Stimulated activated CD8-positive, alpha-beta memory T cell treated with anti-CD3 and anti-CD28 coated beads, Interleukin-4, amount 100 ng/mL, for 48 hours (primary cell): Measurements from ENCODE around the gene SLC6A1.
"Not testable (repeated sequence)": the region's sequence is repeated elsewhere in the genome, so short reads cannot be mapped to it uniquely, and the experiment has no call there.

Experiments
- DNase-seq: peaks from one replicate; pipeline ENCODE4 v3.0.0-alpha.2; 2020

The SLC6A1 gene

DNA sequence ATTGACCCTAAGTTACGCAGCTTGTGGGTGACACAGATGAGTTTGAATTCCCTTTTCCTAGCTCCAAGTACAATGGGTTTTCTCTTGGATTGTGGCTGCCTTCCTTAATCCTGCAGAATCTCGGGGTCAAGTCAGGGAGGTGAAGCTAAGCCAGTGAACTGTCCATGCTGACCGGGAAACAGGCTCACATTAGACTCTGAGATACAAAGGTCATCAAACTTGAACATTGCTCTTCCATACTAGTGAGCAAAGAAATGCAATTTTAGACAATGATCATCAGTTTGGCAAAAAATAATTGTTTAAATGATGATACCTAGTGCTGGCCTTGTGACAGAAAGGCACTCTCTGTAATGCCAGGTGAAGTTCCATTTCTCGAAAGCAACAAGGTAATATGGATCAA, 31.6 kb downstream of the SLC6A1 start:
- no peak for DNase-seq

DNA sequence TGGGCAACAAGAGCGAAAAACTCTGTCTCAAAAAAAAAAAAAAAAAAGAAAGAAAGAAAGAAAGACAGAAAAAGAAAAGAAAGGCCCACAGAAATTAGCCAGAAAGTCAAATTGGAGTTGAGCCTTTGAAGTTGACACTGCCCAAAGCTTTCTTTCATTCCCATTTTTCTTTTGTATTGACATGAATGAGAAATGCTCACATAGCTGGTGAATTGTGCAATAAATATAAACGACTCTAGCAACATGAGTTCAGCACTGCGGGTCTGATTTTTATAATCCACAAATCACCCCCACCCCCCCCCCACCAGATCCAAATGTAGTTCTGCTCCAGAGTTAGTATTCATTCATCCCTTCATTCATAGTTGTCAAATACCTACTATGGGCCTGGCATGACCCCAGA, 37.4 kb downstream of the SLC6A1 start:
- no peak for DNase-seq

DNA sequence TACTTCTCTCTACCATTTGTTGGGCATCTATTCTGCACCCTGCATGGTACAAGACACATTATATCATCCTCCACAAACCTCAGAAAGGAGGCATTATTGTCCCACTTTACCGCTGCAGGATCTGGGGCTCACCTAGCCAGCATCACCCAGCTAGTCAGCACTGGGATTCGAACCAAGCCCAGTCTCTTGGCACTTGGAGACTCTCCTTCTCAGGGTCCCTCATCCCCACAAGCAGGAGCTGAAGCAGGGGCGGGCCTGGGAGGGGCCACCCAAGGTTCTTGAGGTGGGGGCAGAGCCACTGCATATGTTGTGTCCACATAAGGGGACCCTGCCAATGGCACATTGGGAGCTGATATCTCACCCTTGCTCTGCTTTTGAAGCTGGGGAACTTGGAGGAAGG, 41.3 kb downstream of the SLC6A1 start:
- no peak for DNase-seq

DNA sequence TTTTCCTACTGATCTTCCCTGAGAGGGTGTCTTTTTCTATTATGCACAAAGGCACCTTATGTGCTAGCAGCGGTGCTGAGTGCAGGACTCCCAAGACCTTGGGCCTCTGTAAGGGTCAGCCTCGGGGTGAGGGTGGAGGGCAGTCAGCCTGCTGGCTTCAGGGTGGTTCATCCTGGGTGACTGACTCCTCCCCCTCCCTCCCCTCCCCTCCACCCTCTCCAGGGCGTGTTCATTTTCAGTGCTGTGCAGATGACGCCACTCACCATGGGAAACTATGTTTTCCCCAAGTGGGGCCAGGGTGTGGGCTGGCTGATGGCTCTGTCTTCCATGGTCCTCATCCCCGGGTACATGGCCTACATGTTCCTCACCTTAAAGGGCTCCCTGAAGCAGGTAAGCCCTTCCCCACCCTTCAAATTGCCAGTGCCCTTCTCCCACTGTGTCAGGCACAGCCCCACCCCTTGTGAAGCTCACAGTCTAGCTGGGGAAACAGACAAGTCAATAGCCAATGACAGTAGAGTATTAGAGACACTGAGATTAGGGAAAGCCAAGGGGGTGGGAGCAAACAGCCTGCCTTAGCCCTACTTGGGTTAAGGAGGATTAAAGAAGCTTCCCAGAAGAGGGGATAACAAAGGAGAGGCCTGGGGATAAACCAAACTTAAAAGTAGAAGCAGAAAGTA, 41.9 kb downstream of the SLC6A1 start:
- no peak for DNase-seq

DNA sequence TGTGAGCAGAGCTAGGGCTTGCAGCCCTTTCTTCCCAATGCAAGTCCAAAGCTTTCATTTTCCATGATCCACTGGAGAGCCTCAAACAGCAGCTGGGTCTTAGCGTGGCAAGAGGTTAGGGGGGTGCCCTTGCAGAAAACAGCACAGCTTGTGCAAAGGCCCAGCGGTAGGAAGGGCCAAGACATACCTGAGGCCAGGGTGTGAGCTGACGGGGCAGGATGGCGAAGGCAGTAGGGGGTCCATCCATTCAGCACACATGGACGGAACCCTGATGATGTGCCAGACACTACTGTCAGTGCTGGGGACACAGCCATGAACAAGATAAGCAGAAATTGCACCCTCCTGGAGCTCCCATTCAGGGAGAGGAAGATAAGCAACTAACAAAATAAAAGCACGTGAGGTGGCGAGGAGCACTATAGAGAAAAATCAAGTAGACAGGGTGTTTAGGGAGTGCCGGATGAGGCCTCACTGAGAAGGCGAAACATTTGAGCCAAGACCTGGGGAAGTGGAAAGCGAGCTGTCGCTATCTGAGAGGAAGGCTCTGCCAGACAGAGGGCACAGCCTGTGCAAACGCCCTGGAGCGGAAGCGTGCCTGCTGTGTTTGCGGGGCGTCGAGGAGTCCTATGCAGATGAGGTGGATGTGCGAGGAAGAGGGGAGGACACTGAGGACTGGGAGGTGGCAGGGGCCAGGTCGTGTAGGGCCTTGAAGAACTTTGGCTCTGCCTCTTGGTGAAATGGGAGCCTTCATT, 43.4 kb downstream of the SLC6A1 start:
- DNase-seq: no peak

DNA sequence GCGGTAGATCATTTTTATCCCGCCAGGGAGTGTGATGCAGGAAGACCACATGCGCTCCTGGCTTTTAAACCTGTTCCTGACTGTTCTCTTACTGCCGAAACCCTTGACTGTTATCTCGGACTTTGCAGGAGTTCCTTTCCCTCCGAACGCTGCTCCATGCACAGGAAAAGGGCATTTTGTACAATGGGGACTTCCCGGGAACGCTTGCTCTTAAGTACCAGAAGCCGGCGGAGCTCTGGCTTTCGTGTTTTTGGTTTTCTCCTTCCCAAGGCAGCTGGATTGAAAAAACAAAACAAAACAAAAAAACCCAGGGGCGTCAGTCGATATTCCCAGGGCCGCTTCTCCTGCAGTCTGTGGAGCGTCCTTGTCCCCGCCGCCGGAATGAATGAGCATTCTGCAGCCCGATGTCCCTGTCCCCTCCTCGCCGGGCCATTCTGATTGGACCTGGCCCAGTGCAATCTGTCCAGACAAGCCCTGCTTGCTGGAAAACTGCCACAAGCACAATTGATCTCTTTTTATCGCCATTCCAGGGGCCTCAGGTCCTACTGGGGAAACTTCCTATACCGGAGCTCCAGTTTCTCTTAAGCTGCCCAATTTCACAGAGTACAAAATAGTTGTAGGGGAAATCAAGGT, 44.8 kb downstream of the SLC6A1 start:
- DNase-seq: no peak

DNA sequence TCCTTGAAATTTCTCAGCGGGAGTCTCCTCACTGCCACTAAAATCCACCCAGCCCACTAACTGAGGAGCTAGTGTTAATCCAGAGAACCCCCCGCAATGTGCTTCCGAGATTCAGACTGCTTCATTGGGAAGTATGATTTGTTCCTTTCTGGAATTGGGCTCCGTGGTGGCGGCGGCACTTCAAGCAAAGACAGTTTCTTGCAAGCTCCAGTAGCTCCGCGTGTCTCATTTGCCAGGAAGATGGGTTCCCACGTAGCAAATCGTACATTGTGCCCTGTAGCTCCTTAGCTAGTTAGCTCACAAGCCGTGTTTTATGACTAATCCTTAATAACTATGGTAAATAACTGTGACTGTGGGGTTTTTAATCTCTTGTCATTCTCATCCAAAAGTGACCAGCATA, 45.4 kb downstream of the SLC6A1 start:
- no peak for DNase-seq

DNA sequence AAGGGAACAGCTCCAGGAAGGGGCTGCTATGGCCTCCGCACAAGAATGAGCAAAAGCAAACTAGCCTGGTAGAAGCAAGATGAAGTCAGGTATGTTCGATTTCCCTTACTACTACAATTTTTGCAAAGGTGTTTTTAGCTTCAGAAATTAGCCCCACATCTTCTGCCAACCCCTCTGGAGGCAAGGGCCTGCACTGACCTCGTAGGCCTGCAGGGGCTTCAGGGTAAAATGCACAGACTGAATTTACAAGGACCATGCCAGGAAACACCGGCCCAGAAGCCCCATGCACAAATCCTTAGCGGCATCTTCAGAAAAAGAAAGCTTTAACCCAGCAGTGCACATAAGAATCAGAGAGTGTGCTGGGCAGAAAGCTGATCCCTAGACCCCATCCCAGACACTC, 53.0 kb downstream of the SLC6A1 start:
- DNase-seq: no peak

DNA sequence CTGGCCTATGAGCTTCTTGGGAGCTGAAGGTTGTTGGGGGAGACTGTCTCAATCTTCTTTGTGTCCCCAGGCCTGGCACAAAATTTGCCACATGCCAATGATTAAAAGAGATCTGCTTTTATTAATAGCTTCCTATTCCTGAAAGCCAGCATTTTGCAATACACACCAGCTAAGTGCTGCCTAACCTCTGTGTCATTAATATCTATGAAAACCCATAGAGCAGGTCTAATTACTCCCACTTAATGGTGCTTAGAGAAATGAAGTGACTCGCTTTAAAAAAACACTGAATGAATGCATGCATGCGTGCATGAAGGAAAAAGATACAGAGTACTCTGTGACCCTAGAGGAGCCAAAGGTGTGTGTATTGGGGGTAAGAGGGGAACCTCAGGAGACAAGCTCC, 55.0 kb downstream of the SLC6A1 start:
- DNase-seq: no peak

DNA sequence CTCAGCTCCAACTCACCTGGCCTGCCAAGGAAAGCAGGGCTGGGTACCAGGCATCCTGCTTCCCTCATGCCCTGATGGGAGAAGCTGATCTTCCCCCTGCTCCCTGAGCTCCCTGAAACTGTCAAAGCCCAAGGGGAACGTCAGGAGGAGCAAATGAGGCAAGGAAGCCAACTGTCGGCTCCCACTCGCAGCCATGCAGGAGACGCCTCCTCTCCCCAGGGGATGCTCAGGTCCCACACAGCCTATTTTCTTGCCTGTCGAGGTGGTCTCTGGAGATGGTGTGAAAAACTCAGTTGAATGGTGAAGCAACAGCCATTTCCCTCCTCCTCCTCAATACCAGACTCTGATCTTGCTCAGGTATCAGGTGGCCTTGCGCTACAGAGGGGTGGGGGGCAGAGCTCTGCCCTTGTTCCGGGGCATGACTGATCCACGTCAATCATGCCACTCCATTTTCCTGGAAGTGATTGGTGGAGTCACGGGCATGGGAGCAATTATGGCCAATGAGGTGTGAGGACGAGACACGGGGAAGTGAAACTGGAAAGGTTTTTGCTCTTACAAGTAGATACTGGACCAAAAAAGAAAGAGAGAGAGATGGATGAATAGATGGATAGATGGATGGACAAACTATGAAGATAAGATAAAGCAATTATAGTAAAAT, 58.2 kb downstream of the SLC6A1 start:
- DNase-seq: no peak

DNA sequence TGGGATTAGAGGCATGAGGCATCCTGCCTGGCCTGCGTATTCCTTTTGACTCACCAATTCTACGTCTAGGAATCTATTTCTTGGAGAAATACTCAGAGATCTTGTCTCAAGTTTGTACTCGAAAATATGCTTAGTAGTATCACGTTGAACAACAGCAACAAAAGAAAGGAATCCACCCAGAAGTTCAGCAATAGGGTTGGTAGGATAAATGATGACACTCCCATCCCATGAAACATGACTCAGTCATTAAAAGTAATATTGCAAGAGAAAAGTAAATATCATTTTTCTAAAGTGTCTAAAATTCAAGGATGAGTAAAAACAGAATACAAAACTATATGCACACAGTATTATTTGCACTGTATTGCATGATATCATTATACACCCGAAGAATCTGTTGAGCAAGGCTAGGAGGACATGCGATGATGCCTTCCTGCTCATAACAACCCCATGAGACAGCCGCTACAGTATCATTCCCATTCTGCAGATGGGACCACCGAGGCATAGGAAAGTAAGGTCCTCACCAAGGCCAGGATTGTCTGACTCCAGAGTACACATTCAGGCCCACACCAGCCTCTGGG, 61.5 kb downstream of the SLC6A1 start:
- DNase-seq: no peak

DNA sequence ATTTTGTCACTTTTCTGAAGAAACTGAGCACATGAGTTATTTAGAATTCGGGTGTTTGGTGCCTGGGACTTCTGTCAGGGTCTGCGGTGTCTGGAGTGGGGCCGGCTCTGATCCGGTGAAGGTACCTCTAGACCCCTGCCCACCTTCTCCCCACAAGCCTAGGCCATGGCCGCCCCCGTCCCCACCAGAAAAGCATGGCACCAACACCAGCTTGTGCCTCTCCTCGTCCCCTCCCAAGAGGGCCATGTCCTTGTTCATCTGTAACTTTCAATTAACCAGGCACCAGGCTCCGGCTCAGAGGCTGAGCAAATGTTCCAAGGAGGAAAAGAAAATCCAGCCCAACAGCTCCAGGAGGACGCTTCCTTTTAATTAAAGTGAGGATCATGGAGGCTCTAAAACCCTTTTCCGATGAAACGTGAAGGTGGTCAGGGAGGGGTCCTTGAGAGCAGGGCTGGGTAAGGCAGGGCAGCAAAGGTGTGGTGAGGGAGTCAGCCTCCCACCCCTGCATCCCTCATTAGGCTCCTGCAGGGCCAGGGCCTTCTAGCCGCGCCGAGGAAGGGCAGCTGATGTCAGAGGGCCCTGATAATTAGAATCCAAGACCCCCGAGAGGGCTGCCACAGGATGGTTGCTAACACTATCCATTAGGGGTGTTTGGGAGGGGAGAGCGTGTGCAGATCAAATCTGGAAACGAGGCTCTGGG, 62.3 kb downstream of the SLC6A1 start:
- DNase-seq: no peak

DNA sequence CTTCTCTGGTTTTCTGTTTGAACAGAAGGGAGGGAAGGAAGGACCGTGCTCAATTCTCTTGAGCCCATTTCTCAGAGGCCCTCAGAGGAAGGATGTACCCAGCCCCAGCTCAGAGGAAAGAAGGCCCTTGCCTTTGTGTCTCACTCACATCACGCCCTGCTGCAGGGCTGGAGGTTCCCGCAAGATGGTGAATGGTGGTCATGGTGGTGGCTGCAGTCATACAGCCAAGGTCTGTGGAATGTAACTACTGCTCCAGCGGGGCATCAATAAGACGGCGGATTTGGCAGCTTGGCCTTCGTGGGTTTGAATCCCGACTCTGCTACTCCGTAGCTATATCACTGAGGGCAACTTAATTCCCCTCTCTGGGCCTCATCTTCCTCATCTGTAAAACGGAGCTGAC, 62.9 kb downstream of the SLC6A1 start:
- no peak for DNase-seq

DNA sequence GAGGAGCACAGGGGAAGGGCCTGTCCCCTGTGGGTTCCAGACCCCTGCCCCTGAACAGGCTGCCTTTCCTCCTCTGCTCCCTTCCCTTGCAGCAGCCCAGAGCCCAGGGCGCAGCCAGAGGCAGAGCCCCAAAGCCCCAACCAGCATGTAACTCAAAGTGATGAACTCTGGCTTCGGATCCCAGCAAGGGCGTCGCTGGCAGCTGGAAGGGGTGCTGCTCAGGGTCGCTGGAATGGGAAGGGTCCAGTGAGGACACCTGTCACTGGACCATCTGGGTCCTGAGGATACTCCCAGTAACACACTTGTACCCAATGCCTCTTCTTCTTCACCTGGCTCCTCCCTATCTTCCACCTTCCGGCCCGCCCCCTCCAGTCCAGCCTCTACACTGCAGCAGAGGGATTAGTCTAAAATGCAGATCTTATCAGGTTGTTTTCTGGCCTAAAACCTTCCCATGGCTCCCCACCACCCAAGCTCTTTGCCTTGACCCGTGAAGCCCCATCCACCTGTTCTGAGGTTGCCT, 64.0 kb downstream of the SLC6A1 start:
- no peak for DNase-seq

DNA sequence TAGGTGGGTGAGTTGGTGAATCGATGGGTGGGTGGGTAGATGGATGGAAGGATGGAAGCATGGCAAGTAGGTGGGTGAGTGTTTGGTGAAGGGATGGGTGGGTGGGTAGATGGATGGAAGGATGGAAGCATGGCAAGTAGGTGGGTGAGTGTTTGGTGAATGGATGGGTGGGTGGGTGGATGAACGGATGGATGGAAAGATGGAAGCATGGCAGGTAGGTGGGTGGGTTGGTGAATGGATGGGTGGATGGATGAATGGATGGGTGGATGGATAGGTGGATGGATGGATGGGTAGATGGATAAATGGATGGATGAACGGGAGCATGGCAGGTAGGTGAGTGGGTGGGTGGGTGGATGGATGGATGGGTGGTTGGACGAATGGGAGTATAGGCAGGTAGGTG, 65.1 kb downstream of the SLC6A1 start:
- DNase-seq: no peak

DNA sequence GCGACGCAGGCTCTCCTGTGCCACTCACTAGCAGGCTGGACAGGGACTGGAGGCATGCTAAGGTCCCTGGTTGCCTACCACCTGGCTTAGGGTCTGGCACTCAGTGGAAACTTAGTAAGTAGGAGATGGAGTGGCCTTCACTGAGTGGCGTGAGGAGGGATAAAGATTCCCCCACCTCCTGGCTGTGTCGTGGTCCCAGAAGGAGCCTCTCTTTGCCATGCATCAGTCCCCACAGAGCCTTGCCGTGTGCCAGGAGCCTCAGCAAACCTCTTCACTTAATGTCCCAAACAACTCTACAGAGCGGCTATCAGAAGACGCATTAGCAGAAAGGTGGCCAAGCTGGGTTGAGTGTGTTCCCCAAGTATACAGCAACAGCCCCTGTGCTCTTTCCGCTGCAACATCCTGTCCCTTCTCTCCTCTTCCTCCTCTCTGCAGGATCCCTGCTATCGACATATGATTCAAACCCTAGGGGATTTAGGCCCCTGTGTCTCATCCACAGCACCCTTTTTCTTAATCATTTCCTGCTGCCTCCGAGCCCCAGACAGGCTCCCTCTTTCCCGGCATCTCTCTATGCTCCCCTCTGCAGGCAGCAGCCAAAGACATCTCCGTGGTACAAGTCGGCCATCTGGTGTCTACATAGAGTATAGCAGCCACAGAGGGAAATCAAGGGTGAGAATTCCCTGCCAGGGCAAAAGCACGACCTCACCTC, 66.7 kb downstream of the SLC6A1 start:
- DNase-seq: peak; percentile 62

DNA sequence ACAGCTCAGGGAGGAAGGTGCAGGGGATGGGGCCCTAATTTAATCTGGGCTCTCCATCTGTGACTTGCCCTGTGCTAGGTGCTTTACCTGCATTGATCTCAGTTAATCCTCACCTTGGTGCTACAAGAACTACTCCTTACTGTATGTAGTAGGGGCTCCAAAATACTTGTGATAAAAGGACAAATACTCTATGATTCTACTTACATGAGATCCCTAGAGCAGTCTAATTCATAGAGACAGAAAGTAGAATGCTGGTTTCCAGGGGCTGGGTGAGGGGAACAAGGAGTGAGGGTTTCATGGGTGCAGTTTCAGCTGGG, 67.2 kb downstream of the SLC6A1 start:
- DNase-seq: no peak

DNA sequence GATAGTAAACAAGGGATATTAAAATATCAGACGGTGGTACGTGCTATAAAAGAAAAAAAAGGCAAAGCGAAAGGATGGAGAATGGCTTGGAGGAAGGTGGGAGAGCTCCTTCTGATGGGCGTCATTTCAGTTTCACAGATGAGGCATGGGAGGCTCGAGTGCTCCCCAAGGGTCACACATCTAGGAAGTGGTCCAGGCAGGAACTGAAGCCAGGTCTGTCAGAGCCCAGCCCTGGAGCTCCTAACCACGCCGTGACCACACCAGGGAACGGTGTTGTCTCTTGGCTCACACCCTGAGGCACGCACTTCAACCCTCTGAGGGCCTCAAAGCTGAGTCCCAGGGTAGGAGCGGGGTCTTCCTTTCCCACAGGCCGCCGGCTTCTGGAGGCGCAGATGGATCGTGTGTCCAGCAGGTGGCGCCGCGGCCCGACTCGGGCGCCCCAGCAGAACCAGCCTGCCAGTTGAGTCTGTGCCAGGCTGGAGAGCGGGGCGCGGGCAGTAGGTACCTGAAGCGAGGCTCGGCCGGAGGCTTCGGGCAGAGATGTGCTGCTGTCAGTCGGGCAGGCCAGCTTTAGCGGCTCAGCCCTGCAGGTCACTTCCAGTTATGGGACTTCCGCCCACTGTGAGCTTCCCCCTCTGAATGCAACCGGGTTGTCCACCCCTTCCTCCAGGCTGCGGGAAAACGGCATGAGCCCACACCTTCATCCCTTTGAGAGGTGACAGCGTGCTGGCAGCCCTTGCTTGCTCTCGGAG, 68.1 kb downstream of the SLC6A1 start:
- peak; percentile 75 for DNase-seq

DNA sequence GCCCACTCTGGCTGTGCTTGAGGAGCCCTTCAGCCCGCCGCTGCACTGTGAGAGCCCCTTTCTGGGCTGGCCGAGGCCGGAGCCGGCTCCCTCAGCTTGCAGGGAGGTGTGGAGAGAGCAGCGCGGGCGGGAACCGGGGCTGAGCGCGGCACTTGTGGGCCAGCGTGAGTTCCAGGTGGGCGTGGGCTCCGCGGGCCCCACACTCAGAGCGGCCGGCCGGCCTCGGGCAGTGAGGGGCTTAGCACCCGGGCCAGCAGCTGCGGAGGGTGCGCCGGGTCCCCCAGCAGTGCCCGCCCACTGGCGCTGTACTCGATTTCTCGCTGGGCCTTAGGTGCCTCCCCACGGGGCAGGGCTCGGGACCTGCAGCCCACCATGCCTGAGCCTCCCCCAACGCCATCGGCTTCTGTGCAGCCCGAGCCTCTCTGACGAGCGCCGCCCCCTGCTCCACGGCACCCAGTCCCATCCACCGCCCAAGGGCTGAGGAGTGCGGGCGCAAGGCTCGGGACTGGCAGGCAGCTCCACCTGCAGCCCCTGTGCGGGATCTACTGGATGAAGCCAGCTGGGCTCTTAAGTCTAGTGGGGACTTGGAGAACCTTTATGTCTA, 68.8 kb downstream of the SLC6A1 start:
- DNase-seq: not testable (repeated sequence)

DNA sequence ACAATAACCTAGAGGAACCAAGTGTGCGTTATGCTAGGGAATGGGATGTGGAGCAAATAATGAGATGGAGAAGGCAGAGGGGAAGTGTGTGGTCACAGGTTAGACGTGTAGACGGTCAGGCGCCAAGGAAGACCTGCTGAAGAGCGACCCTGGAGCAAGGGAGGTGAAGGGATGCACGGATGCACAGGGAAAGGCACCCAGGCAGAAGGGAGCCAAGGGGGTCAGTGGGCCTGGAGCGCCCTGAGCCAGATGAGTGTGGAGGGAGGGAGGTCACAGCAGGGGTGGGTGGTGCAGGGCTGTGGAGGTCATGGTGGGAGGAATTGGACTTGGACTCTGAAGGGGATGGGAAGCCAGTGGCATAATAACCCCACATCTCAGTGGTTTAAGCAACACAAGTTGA, 70.2 kb downstream of the SLC6A1 start:
- no peak for DNase-seq
